Omental fat pad (tissue), 4 donors: ENCODE data around the gene GPA33. TPM values are rescaled to one million over a fixed set of nuclear protein-coding genes. Genes with fewer than 3 reads are reported as not detected.

Source experiments
- ATAC-seq: fragments of 150-250 bp; one replicate; pipeline ENCODE4 v1.9.1; 2016; ENCODE audit warnings: mild to moderate bottlenecking, moderate library complexity; ENCODE audit not compliant: low FRiP score
- DNase-seq: peaks from one replicate; pipeline ENCODE4 v3.0.0-alpha.2; 2019; ENCODE audit warnings: low spot score
- total RNA-seq, 4 donors: library from RNA; depleted of rRNA; stranded (reverse); fragments of >200 nt; gene quantifications; one replicate each; pipeline ENCODE4 v1.1.0, GENCODE V29; 2016
- TF ChIP-seq, protein P1 (sequence below), 3 donors: fragments of 450-650 bp; IDR thresholded peaks; one replicate each; pipeline ENCODE4 v1.5.1; 2016 to 2017; ENCODE audit warnings: antibody characterized with exemption in 3 of 3, mild to moderate bottlenecking in 3 of 3, moderate library complexity in 2 of 3

GPA33 gene, protein sequence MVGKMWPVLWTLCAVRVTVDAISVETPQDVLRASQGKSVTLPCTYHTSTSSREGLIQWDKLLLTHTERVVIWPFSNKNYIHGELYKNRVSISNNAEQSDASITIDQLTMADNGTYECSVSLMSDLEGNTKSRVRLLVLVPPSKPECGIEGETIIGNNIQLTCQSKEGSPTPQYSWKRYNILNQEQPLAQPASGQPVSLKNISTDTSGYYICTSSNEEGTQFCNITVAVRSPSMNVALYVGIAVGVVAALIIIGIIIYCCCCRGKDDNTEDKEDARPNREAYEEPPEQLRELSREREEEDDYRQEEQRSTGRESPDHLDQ
- under 1 TPM in 2 of 4 donors, not detected in 2; 0.37 to 0.72 TPM for total RNA-seq

- DNase-seq (no peak), ATAC-seq (no peak)
- TF ChIP-seq, protein P1, sequence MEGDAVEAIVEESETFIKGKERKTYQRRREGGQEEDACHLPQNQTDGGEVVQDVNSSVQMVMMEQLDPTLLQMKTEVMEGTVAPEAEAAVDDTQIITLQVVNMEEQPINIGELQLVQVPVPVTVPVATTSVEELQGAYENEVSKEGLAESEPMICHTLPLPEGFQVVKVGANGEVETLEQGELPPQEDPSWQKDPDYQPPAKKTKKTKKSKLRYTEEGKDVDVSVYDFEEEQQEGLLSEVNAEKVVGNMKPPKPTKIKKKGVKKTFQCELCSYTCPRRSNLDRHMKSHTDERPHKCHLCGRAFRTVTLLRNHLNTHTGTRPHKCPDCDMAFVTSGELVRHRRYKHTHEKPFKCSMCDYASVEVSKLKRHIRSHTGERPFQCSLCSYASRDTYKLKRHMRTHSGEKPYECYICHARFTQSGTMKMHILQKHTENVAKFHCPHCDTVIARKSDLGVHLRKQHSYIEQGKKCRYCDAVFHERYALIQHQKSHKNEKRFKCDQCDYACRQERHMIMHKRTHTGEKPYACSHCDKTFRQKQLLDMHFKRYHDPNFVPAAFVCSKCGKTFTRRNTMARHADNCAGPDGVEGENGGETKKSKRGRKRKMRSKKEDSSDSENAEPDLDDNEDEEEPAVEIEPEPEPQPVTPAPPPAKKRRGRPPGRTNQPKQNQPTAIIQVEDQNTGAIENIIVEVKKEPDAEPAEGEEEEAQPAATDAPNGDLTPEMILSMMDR (IDR thresholded peaks at IDR 0.05) = no peak
These were observed at the start of gene GPA33 for GRCh38 chr1:167090314-167090942. GPA33 (minus strand) TSS chr1:167090377; CDS start chr1:167090287, 90 bp downstream.

DNA sequence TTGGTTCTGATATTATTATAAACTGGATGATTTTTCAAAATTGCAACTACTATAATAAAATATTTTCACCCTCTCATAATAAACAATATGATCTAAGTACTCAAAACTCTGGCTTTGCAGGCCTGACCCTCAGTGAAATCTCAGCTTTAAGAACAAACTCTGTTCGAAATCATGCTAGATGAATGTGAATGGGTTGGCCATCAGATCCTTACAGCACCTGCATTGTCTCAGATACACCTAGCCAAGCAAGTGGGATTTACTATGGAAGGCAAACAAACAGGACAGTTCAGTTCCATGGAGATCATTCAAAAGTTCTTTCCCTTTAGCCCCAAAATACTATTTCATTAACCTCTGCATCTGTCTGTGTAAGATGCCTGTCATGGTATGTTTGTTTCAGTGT is 48.5 kb upstream of the GPA33 start:
- TF ChIP-seq, protein P1 (IDR thresholded peaks at IDR 0.05) = no peak
- ATAC-seq = no peak
- no peak for DNase-seq

GRCh38 chr1:167137793-167138510 is 47.8 kb upstream of the GPA33 start:
- TF ChIP-seq, protein P1 (IDR thresholded peaks at IDR 0.05) = no peak
- no peak for DNase-seq
- ATAC-seq = no peak

- TF ChIP-seq, protein P1 (IDR thresholded peaks at IDR 0.05) = no peak
These were observed 47.2 kb upstream of the GPA33 start for GRCh38 chr1:167137332-167137781.

DNA sequence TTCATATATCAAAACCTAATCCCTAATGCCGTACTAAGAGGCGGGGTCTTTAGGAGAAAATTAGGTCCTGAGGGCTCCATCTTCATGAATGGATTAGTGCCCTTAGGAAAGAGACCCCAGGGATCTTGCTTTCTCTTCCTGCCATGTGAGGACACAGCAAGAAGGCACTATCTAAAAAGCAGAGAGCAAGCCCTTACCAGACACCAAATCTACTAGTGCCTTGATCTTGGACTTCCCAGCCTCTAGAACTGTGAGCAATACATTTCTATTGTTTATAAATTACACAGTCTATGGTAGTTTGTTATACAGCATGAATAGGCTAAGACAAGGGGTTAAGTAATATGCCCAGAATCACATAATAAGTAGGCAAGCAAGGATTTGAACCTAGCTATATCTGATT is 46.6 kb upstream of the GPA33 start:
- ATAC-seq (no peak), DNase-seq (no peak)
- TF ChIP-seq, protein P1 (IDR thresholded peaks at IDR 0.05) = no peak

More at GRCh38 chr1:167137332-167137781, 47.2 kb upstream of the GPA33 start:
- DNase-seq = no peak
- ATAC-seq = no peak

GRCh38 chr1:167136191-167136614 is 46.0 kb upstream of the GPA33 start:
- ATAC-seq (no peak), DNase-seq (no peak)
- TF ChIP-seq, protein P1 (IDR thresholded peaks at IDR 0.05) = no peak
